ENCODE measurements around the gene DCD. TPM values are rescaled to one million over a fixed set of nuclear protein-coding genes. Genes with fewer than 3 reads are reported as not detected.

Gene DCD
- total and polyA plus RNA-seq, 12 donors = not detected

GRCh38 chr12:54660320-54660962 lies 12.3 kb upstream of the DCD start:
- TF ChIP-seq CTCF (IDR thresholded peaks at IDR 0.05) = no peak
- Histone ChIP-seq H3K36me3 (no peaks in the 10 kb centered on the region), H3K27me3 (peaks cover 0 to 23% (median 14%) of the 10 kb centered on the region in 7 donors), H3K27ac (no peak overlapping the region), H3K4me3 (no peak overlapping the region), H3K4me1 (no peaks in the 10 kb centered on the region), H3K9me3 (no peaks in the 10 kb centered on the region)
- WGBS, 2 donors = 79 to 83% methylated on average over 10 of the region's 10 CpGs
- peak in 1 of 2 donors; percentile 27 for DNase-seq
- peak in 3 of 8 donors; percentile 53 to 82 (median 71) for ATAC-seq
- intact Hi-C loops (cut with DNase I) = no loop called here

- Histone ChIP-seq H3K27ac (no peak overlapping the region), H3K36me3 (no peaks in the 10 kb centered on the region), H3K9me3 (no peaks in the 10 kb centered on the region), H3K4me3 (no peak overlapping the region), H3K4me1 (no peaks in the 10 kb centered on the region), H3K27me3 (peaks cover 0 to 25% (median 19%) of the 10 kb centered on the region in 7 donors)
- WGBS, 2 donors = 46 to 49% methylated on average over 19 of the region's 19 CpGs
- intact Hi-C loops (cut with DNase I) = no loop called here
- DNase-seq = no peak
- no peak for ATAC-seq
- peak in 6 of 9 donors; percentile 21 to 60 (median 31) for TF ChIP-seq CTCF (IDR thresholded peaks at IDR 0.05)
Observed at GRCh38 chr12:54658306-54659264, 10.4 kb upstream of the DCD start.

GRCh38 chr12:54657105-54657607 lies 9.0 kb upstream of the DCD start:
- H3K4me1 ChIP-seq = no peaks in the 10 kb centered on the region
- H3K36me3 ChIP-seq = no peaks in the 10 kb centered on the region
- no peak overlapping the region for H3K27ac ChIP-seq
- H3K4me3 ChIP-seq = no peak overlapping the region
- ATAC-seq (no peak), DNase-seq (no peak)
- intact Hi-C loops (cut with DNase I) = no loop called here
- TF ChIP-seq CTCF (IDR thresholded peaks at IDR 0.05) = no peak
- peaks cover 0 to 35% (median 19%) of the 10 kb centered on the region in 7 donors for H3K27me3 ChIP-seq
- WGBS, 2 donors = 84% methylated on average over 6 of the region's 6 CpGs
- H3K9me3 ChIP-seq = no peaks in the 10 kb centered on the region

- Histone ChIP-seq H3K4me3 (no peak overlapping the region), H3K36me3 (no peaks in the 10 kb centered on the region), H3K27me3 (peaks cover 0 to 44% (median 26%) of the 10 kb centered on the region in 7 donors), H3K27ac (no peak overlapping the region), H3K9me3 (no peaks in the 10 kb centered on the region), H3K4me1 (no peaks in the 10 kb centered on the region)
- DNase-seq = no peak
- ATAC-seq = no peak
- no peak for TF ChIP-seq CTCF (IDR thresholded peaks at IDR 0.05)
- 35 to 41% methylated on average over 2 of the region's 2 CpGs for WGBS, 2 donors
- intact Hi-C loops (cut with DNase I) = no loop called here
Observed at GRCh38 chr12:54654926-54655325, 6.8 kb upstream of the DCD start.

Measured in heart right ventricle (tissue), 16 donors.